Transverse colon (tissue), 4 donors: Measurements from ENCODE around the gene GRM7. TPM values are rescaled to one million over a fixed set of nuclear protein-coding genes. Genes with fewer than 3 reads are reported as not detected.

Experiments
- DNase-seq: peaks from one replicate; pipeline ENCODE4 v3.0.0-alpha.2; 2019
- H3K27ac ChIP-seq, 4 donors: fragments of 200-600 bp; sonication (generic); 2 replicates each; pipeline ENCODE4 v1.5.1; 2016 to 2018; ENCODE audit warnings: inconsistent platforms in 4 of 4
- H3K27me3 ChIP-seq: fragments of 200-600 bp; sonication (generic); 2 replicates; pipeline ENCODE4 v1.5.1; 2017; ENCODE audit warnings: inconsistent platforms
- H3K36me3 ChIP-seq, 4 donors: fragments of 200-600 bp; sonication (generic); 2 replicates each; pipeline ENCODE4 v1.5.1; 2017 to 2019; ENCODE audit warnings: inconsistent platforms in 4 of 4
- H3K4me1 ChIP-seq, 4 donors: fragments of 200-600 bp; sonication (generic); 2 replicates each; pipeline ENCODE4 v1.5.1; 2017 to 2020; ENCODE audit warnings: inconsistent platforms in 4 of 4
- H3K4me3 ChIP-seq, 4 donors: fragments of 200-600 bp; sonication (generic); 1 replicate in 1 of 4; 2 replicates in 3 of 4; pipeline versions ENCODE4 v1.5.1 to v1.6.1; 2017 to 2019; ENCODE audit warnings: inconsistent platforms in 4 of 4
- H3K9me3 ChIP-seq, 2 donors: fragments of 200-600 bp; sonication (generic); 2 replicates each; pipeline ENCODE4 v1.5.1; 2017 to 2019; ENCODE audit warnings: inconsistent platforms in 2 of 2
- EP300 ChIP-seq: sonication (generic); formaldehyde crosslinking; IDR thresholded peaks from one replicate; pipeline ENCODE4 v1.6.1; 2017; ENCODE audit warnings: antibody characterized with exemption, low read depth
- POLR2A ChIP-seq: fragments of 450-650 bp; IDR thresholded peaks from one replicate; pipeline ENCODE4 v1.6.1; 2016; ENCODE audit warnings: antibody characterized with exemption, mild to moderate bottlenecking, moderate library complexity
- POLR2AphosphoS5 ChIP-seq, 3 donors: sonication (generic); formaldehyde crosslinking; IDR thresholded peaks; one replicate each; pipeline ENCODE4 v1.6.1; 2016; ENCODE audit warnings: antibody characterized with exemption in 3 of 3
- WGBS, 2 donors: methylation state at CpG; one replicate each; pipeline ENCODE4 v1.1.5; 2018; ENCODE audit warnings: low coverage in 1 of 2; 5-methylcytosine and 5-hydroxymethylcytosine counted together
- in situ Hi-C, 4 donors: fragments of 200-750 bp; cut with MboI; loops; one replicate each; pipeline versions ENCODE4 v1.15.0 to v1.15.1; 2017; ENCODE audit warnings: low sequenced_read_pairs in 3 of 4, low pct_ligation_motif_present in 1 of 4, low pct_unique_long_range_greater_than_20kb in 1 of 4
- intact Hi-C: fragments of 100-400 bp; cut with DNase I; formaldehyde crosslinking; loops from one replicate; pipeline ENCODE4 v1.15.1; 2023; ENCODE audit warnings: low total_unique reads
- total RNA-seq, 4 donors: library from RNA; depleted of rRNA; stranded (reverse); fragments of >200 nt; gene quantifications; one replicate each; pipeline ENCODE4 v1.1.0, GENCODE V29; 2016
- TF ChIP-seq, protein P1 (sequence below), 5 experiments: fragments of 200-600 bp in 3 of 5; fragments of 450-650 bp in 2 of 5; sonication (generic) in 3 of 5; IDR thresholded peaks; 1 replicate in 2 of 5; 2 replicates in 3 of 5; pipeline ENCODE4 v1.5.1; 2016 to 2017; ENCODE audit warnings: antibody characterized with exemption in 5 of 5, inconsistent platforms in 3 of 5, mild to moderate bottlenecking in 2 of 5, moderate library complexity in 1 of 5

GRM7 gene
- total RNA-seq, 4 donors from 2014 or later, result 0.14 to 0.20 (median 0.16) TPM; not detected in 1

GRCh38 chr3:7271631-7272030, 410.7 kb downstream of the GRM7 start:
- Histone ChIP-seq H3K27ac (no peak overlapping the region), H3K4me1 (no peaks in the 10 kb centered on the region), H3K36me3 (no peaks in the 10 kb centered on the region), H3K27me3 (no peaks in the 10 kb centered on the region), H3K4me3 (no peak overlapping the region), H3K9me3 (no peaks in the 10 kb centered on the region)
- intact Hi-C loops (no loop called here), in situ Hi-C loops (no loop called here)
- WGBS, 2 donors, result 64 to 80% methylated on average over 3 of the region's 3 CpGs
- TF ChIP-seq EP300 (no peak), POLR2AphosphoS5 (IDR thresholded peaks at IDR 0.05) (no peak), POLR2A (no peak)
- TF ChIP-seq, protein P1, sequence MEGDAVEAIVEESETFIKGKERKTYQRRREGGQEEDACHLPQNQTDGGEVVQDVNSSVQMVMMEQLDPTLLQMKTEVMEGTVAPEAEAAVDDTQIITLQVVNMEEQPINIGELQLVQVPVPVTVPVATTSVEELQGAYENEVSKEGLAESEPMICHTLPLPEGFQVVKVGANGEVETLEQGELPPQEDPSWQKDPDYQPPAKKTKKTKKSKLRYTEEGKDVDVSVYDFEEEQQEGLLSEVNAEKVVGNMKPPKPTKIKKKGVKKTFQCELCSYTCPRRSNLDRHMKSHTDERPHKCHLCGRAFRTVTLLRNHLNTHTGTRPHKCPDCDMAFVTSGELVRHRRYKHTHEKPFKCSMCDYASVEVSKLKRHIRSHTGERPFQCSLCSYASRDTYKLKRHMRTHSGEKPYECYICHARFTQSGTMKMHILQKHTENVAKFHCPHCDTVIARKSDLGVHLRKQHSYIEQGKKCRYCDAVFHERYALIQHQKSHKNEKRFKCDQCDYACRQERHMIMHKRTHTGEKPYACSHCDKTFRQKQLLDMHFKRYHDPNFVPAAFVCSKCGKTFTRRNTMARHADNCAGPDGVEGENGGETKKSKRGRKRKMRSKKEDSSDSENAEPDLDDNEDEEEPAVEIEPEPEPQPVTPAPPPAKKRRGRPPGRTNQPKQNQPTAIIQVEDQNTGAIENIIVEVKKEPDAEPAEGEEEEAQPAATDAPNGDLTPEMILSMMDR (IDR thresholded peaks at IDR 0.05), result no peak
- no peak for DNase-seq

GRCh38 chr3:7272203-7272602, 411.3 kb downstream of the GRM7 start:
- Histone ChIP-seq H3K4me1 (no peaks in the 10 kb centered on the region), H3K27me3 (no peaks in the 10 kb centered on the region), H3K4me3 (no peak overlapping the region), H3K36me3 (no peaks in the 10 kb centered on the region), H3K9me3 (no peaks in the 10 kb centered on the region), H3K27ac (no peak overlapping the region)
- intact Hi-C loops, result no loop called here
- WGBS, 2 donors, result 64 to 78% methylated on average over 1 of the region's 1 CpG
- in situ Hi-C loops, result no loop called here
- no peak for DNase-seq
- TF ChIP-seq POLR2AphosphoS5 (IDR thresholded peaks at IDR 0.05), result no peak
- TF ChIP-seq POLR2A, result no peak
- no peak for TF ChIP-seq EP300
- TF ChIP-seq, protein P1 (IDR thresholded peaks at IDR 0.05), result no peak

GRCh38 chr3:7275396-7275795, 414.5 kb downstream of the GRM7 start:
- no peak for DNase-seq
- no peaks in the 10 kb centered on the region for H3K36me3 ChIP-seq
- TF ChIP-seq POLR2AphosphoS5 (IDR thresholded peaks at IDR 0.05) (no peak), POLR2A (no peak), EP300 (no peak)
- TF ChIP-seq, protein P1 (IDR thresholded peaks at IDR 0.05), result no peak
- WGBS, 2 donors, result 72 to 100% methylated on average over 2 of the region's 2 CpGs
- H3K27me3 ChIP-seq, result no peaks in the 10 kb centered on the region
- in situ Hi-C loops, result no loop called here
- intact Hi-C loops, result no loop called here
- H3K4me1 ChIP-seq, result no peaks in the 10 kb centered on the region
- no peak overlapping the region for H3K4me3 ChIP-seq
- no peak overlapping the region for H3K27ac ChIP-seq
- H3K9me3 ChIP-seq, result no peaks in the 10 kb centered on the region

DNA sequence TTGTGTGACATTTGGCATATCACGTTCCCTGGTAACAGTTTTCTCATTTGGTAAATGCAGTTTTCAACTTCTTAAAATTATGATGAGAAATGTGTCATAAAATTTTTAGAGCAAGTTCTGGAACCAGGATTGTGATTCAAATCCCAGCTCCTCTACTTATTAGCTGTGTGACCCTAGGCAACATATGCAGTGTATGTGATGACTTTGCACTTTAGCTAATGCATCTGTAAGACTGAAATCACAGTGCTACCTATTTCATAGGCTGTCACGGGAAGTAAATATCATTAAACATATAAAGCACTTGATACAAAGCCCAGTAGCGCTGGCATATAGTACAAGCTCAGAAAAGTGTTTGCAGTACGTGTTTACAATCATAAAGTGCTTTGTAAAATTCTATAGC, 419.4 kb downstream of the GRM7 start:
- 61 to 63% methylated on average over 4 of the region's 4 CpGs for WGBS, 2 donors

More for the DNA sequence above, 419.4 kb downstream of the GRM7 start:
- H3K27ac ChIP-seq, result no peak overlapping the region
- H3K9me3 ChIP-seq, result no peaks in the 10 kb centered on the region
- H3K4me1 ChIP-seq, result no peaks in the 10 kb centered on the region
- in situ Hi-C loops, result no loop called here
- no peak for DNase-seq
- H3K27me3 ChIP-seq, result no peaks in the 10 kb centered on the region
- no peaks in the 10 kb centered on the region for H3K36me3 ChIP-seq
- TF ChIP-seq, protein P1 (IDR thresholded peaks at IDR 0.05), result no peak
- TF ChIP-seq EP300, result no peak
- no peak for TF ChIP-seq POLR2AphosphoS5 (IDR thresholded peaks at IDR 0.05)
- intact Hi-C loops, result no loop called here
- H3K4me3 ChIP-seq, result no peak overlapping the region
